Left ventricle myocardium inferior (tissue), 1 donor: Measurements from ENCODE around the gene HMOX2. TPM values are rescaled to one million over a fixed set of nuclear protein-coding genes. Genes with fewer than 3 reads are reported as not detected.

Experiments used
- DNase-seq: peaks from one replicate; pipeline ENCODE4 v3.0.0-alpha.2; 2020
- H3K27ac ChIP-seq: fragments of 200-600 bp; replicated peaks from 2 replicates; pipeline ENCODE4 v1.8.0; 2021
- H3K27me3 ChIP-seq: fragments of 200-600 bp; 2 replicates; pipeline ENCODE4 v1.8.0; 2021; ENCODE audit warnings: low read depth
- H3K36me3 ChIP-seq: fragments of 200-600 bp; 2 replicates; pipeline ENCODE4 v1.8.0; 2021
- H3K4me1 ChIP-seq: fragments of 200-600 bp; 2 replicates; pipeline ENCODE4 v1.8.0; 2021
- H3K4me3 ChIP-seq: fragments of 200-600 bp; 2 replicates; pipeline ENCODE4 v1.8.0; 2021; ENCODE audit warnings: mild to moderate bottlenecking, moderate library complexity
- H3K9me3 ChIP-seq: fragments of 200-600 bp; replicated peaks from 2 replicates; pipeline ENCODE4 v1.8.0; 2021
- CTCF ChIP-seq: fragments of 200-600 bp; IDR thresholded peaks from 2 replicates; pipeline ENCODE4 v1.8.0; 2021; ENCODE audit warnings: antibody characterized with exemption, mild to moderate bottlenecking, borderline replicate concordance
- intact Hi-C: fragments of 100-400 bp; cut with micrococcal nuclease; formaldehyde crosslinking; loops from one replicate; pipeline ENCODE4 v1.11.0; 2022
- total RNA-seq: library from RNA; stranded (reverse); fragmentation: NEBNext Ultra II Directional; extraction: Animal tissue kit (Norgen Biotek cat#: 25700); gene quantifications from one replicate; pipeline ENCODE4 v1.2.1, GENCODE V29; 2021
- donor health status: DM: no; HTN: yes; CAD: no; lungs with severe emphysema.

HMOX2 gene
- total RNA-seq, 1 donor from 2014 or later: 115 TPM

- no peak overlapping the region for H3K4me3 ChIP-seq
- peak overlapping the region; percentile 80 for H3K27ac ChIP-seq
- H3K9me3 ChIP-seq: no peaks in the 10 kb centered on the region
- DNase-seq: no peak
- no peak for TF ChIP-seq CTCF
- peaks cover 18% of the 10 kb centered on the region for H3K36me3 ChIP-seq
- H3K4me1 ChIP-seq: peaks cover 86% of the 10 kb centered on the region
- intact Hi-C loops: no loop called here
- no peaks in the 10 kb centered on the region for H3K27me3 ChIP-seq
Observed at GRCh38 chr16:4533490-4533889, 57.3 kb downstream of the HMOX2 start.

GRCh38 chr16:4534151-4534790 lies 58.1 kb downstream of the HMOX2 start:
- peak overlapping the region; percentile 80 for H3K27ac ChIP-seq
- H3K36me3 ChIP-seq: peaks cover 18% of the 10 kb centered on the region
- intact Hi-C loops: no loop called here
- H3K4me3 ChIP-seq: no peak overlapping the region
- H3K27me3 ChIP-seq: no peaks in the 10 kb centered on the region
- peaks cover 6% of the 10 kb centered on the region for H3K9me3 ChIP-seq
- DNase-seq: no peak
- TF ChIP-seq CTCF: no peak
- peaks cover 81% of the 10 kb centered on the region for H3K4me1 ChIP-seq

- H3K36me3 ChIP-seq: peaks cover 18% of the 10 kb centered on the region
- H3K27me3 ChIP-seq: no peaks in the 10 kb centered on the region
- peaks cover 71% of the 10 kb centered on the region for H3K4me1 ChIP-seq
- peak overlapping the region; percentile 80 for H3K27ac ChIP-seq
- peaks cover 19% of the 10 kb centered on the region for H3K9me3 ChIP-seq
- DNase-seq: no peak
- no peak overlapping the region for H3K4me3 ChIP-seq
- intact Hi-C loops: no loop called here
- no peak for TF ChIP-seq CTCF
Observed at GRCh38 chr16:4535627-4536108, 59.5 kb downstream of the HMOX2 start.

GRCh38 chr16:4536391-4537106 lies 60.4 kb downstream of the HMOX2 start:
- Histone ChIP-seq H3K27me3 (no peaks in the 10 kb centered on the region), H3K9me3 (peaks cover 19% of the 10 kb centered on the region), H3K4me1 (peaks cover 68% of the 10 kb centered on the region), H3K4me3 (peak overlapping the region; percentile 97), H3K27ac (peak overlapping the region; percentile 94), H3K36me3 (peaks cover 15% of the 10 kb centered on the region)
- DNase-seq: no peak
- intact Hi-C loops: no loop called here
- TF ChIP-seq CTCF: no peak

- peak; percentile 28 for DNase-seq
- peaks cover 6% of the 10 kb centered on the region for H3K36me3 ChIP-seq
- intact Hi-C loops: no loop called here
Observed at GRCh38 chr16:4537376-4538343, 61.5 kb downstream of the HMOX2 start.

More at GRCh38 chr16:4537376-4538343, 61.5 kb downstream of the HMOX2 start:
- H3K27ac ChIP-seq: peak overlapping the region; percentile 94
- peaks cover 58% of the 10 kb centered on the region for H3K4me1 ChIP-seq
- no peaks in the 10 kb centered on the region for H3K27me3 ChIP-seq
- H3K4me3 ChIP-seq: peak overlapping the region; percentile 97
- TF ChIP-seq CTCF: no peak
- peaks cover 19% of the 10 kb centered on the region for H3K9me3 ChIP-seq
